ENCODE results near the gene RAB3C. TPM values are rescaled to one million over a fixed set of nuclear protein-coding genes. Genes with fewer than 3 reads are reported as not detected.

RAB3C gene
- total RNA-seq, 1 experiment from 2014 or later: 13.3 TPM

GRCh38 chr5:58750036-58750435, 167.2 kb downstream of the RAB3C start:
- no peak overlapping the region for H3K27ac Mint-ChIP-seq
- no peak overlapping the region for H3K4me3 Mint-ChIP-seq
- peaks cover 24% of the 10 kb centered on the region for H3K4me1 Mint-ChIP-seq
- TF ChIP-seq ERG (CRISPR knock-in tag; IDR thresholded peaks at IDR 0.05) (no peak), ZNF263 (CRISPR knock-in tag; IDR thresholded peaks at IDR 0.05; ENCODE audit: low read depth) (no peak), MYBL2 (CRISPR knock-in tag; IDR thresholded peaks at IDR 0.05) (no peak), USF1 (CRISPR knock-in tag; IDR thresholded peaks at IDR 0.05) (no peak), NR2C2 (CRISPR knock-in tag; IDR thresholded peaks at IDR 0.05) (no peak), NFYB (CRISPR knock-in tag; conservative IDR thresholded peaks at IDR 0.05; ENCODE audit: low read depth) (no peak), TCF7 (CRISPR knock-in tag; IDR thresholded peaks at IDR 0.05; ENCODE audit: low read depth) (no peak), ELF4 (CRISPR knock-in tag; IDR thresholded peaks at IDR 0.05; ENCODE audit: low read depth) (no peak), ZNF416 (CRISPR knock-in tag; IDR thresholded peaks at IDR 0.05) (no peak)
- CTCF ChIA-PET: no interaction called here
- H3K27me3 Mint-ChIP-seq (ENCODE audit: low read depth): no peaks in the 10 kb centered on the region
- no peak for DNase-seq (ENCODE audit: low spot score)
- no peak for ATAC-seq
- POLR2A ChIA-PET: no interaction called here
- no peaks in the 10 kb centered on the region for H3K9me3 Mint-ChIP-seq
- no peaks in the 10 kb centered on the region for H3K36me3 Mint-ChIP-seq

GRCh38 chr5:58751222-58751837, 168.5 kb downstream of the RAB3C start:
- DNase-seq (ENCODE audit: low spot score): no peak
- POLR2A ChIA-PET: no interaction called here
- Mint-ChIP-seq H3K4me3 (no peak overlapping the region), H3K27me3 (ENCODE audit: low read depth) (no peaks in the 10 kb centered on the region), H3K9me3 (no peaks in the 10 kb centered on the region), H3K4me1 (peaks cover 15% of the 10 kb centered on the region), H3K27ac (no peak overlapping the region), H3K36me3 (no peaks in the 10 kb centered on the region)
- no peak for ATAC-seq
- TF ChIP-seq IRF1 (CRISPR knock-in tag; IDR thresholded peaks at IDR 0.05) (no peak), HMGXB4 (CRISPR knock-in tag; IDR thresholded peaks at IDR 0.05) (no peak), GTF2I (CRISPR knock-in tag; conservative IDR thresholded peaks at IDR 0.05) (no peak), GABPB1 (CRISPR knock-in tag; IDR thresholded peaks at IDR 0.05) (no peak), ZNF671 (CRISPR knock-in tag; IDR thresholded peaks at IDR 0.05) (no peak), NR1H2 (CRISPR knock-in tag; IDR thresholded peaks at IDR 0.05) (no peak)
- CTCF ChIA-PET: no interaction called here

GRCh38 chr5:58752104-58752503, 169.2 kb downstream of the RAB3C start:
- ATAC-seq (no peak), DNase-seq (ENCODE audit: low spot score) (no peak)
- H3K36me3 Mint-ChIP-seq: no peaks in the 10 kb centered on the region
- TF ChIP-seq ATF2 (CRISPR knock-in tag; IDR thresholded peaks at IDR 0.05; ENCODE audit: borderline replicate concordance, low read depth) (no peak), EMX1 (CRISPR knock-in tag; IDR thresholded peaks at IDR 0.05) (no peak), ZNF138 (CRISPR knock-in tag; conservative IDR thresholded peaks at IDR 0.05) (no peak)
- no peaks in the 10 kb centered on the region for H3K9me3 Mint-ChIP-seq
- POLR2A ChIA-PET: no interaction called here
- H3K27ac Mint-ChIP-seq: no peak overlapping the region
- H3K4me3 Mint-ChIP-seq: no peak overlapping the region
- H3K27me3 Mint-ChIP-seq (ENCODE audit: low read depth): no peaks in the 10 kb centered on the region
- peaks cover 15% of the 10 kb centered on the region for H3K4me1 Mint-ChIP-seq
- CTCF ChIA-PET: no interaction called here
